ENCODE data around the gene C14orf132.

Gene C14orf132

GRCh38 chr14:96083667-96084320 is 44.6 kb downstream of the C14orf132 start:
- no peak for DNase-seq
- no peak for ATAC-seq

DNA sequence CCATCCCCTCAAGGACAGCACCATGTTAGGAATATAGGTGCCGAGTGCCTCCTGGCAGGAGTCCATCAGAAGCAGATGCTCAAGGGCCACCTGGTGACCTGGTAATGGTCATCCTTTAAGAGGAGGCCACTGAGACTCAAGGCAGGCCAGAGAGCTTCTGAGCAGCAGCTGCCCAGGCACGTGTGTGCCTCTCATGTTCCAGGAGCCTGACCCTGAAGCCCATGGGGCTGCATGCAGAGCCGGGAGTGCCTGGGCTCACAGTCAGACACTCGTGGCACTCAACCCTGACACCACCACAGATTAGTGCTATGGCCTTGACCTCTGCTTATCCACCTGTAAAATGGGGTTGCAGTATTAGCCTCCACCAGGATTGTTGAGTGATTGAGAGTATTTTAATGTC is 45.6 kb downstream of the C14orf132 start:
- DNase-seq = no peak
- ATAC-seq = no peak

DNA sequence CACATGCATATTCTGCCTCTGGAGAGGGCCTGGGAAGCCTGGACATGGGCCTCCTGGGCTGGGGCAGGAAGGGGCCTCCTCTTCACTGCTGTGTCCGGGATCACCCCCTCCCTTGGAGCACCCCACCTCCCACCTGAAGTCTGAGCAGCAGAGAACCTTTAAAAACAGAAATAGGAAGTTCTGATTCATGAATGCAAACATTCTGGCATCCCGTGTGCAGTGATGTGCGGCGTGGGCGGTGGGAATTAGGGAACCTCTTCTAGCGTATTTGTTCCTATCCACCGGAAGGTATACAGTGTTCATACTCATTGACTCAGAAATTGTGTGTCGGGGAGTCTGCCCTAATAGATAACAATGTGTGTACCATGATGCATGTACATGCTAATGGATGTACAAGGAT is 46.2 kb downstream of the C14orf132 start:
- DNase-seq (no peak), ATAC-seq (no peak)

GRCh38 chr14:96086032-96086431 is 46.9 kb downstream of the C14orf132 start:
- ATAC-seq (no peak), DNase-seq (no peak)

DNA sequence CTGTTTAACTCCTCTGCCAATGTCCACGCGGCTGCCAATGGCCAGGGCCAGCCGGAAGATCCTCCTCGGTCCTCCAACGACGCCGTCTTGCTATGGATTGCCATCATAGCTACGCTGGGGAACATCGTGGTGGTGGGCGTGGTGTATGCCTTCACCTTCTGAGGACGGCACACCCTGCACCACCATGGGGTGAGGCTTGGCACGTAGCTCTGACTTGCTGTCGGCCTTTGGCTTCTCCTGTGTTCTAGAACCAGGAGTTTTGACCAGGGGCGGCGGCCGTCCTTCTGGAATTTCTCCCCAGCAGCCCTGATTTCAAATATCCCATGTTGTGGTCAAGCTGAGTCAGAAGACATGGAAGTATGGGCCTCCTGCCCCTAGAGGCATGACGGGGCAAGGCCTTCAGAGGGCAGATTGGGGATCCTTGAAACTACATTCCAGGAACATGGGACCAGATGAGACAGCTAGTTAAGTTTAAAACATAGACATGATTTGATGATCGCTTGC is 47.5 kb downstream of the C14orf132 start:
- no peak for ATAC-seq
- DNase-seq = no peak

DNA sequence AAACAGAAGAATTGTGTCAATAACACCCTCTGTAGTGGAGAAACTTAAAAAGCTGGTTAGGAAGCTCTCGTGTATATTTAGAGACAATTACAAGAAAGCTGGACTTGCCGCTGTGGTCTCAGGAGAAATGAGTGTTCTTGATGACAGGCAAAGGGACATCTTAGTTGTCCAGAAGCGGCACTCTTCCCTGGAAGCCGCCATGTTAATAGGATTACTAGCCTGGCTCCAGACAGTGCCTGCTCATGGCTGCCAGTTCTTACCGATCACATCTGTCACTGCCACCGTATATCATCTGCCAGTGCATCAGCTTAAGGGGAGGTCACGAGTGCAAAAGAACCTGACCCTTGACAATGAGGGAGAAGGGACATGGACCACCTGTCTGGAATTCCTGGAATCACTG is 48.9 kb downstream of the C14orf132 start:
- ATAC-seq (no peak), DNase-seq (no peak)

DNA sequence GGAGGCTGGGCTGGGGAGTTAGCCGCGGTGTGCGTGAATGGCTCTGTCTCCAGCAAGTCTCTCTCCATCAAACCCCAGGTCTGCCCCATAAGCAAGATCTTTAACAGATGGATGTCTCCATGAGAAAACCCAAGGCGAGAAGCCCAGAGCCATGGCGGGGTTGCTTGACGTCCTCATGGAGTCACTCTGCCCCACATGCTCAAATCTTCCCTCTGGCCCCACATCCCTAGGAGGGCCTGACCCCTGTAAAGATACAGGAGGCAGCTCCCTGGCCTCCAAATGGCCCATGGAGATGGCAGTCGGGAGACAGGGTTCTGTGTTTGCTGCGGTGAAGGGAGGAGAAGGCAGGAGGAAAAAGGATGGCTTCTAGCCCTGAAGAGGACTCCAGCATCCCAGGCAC is 49.3 kb downstream of the C14orf132 start:
- DNase-seq (no peak), ATAC-seq (no peak)

- no peak for DNase-seq
- ATAC-seq = no peak
These were observed 49.7 kb downstream of the C14orf132 start for GRCh38 chr14:96088911-96089310.

DNA sequence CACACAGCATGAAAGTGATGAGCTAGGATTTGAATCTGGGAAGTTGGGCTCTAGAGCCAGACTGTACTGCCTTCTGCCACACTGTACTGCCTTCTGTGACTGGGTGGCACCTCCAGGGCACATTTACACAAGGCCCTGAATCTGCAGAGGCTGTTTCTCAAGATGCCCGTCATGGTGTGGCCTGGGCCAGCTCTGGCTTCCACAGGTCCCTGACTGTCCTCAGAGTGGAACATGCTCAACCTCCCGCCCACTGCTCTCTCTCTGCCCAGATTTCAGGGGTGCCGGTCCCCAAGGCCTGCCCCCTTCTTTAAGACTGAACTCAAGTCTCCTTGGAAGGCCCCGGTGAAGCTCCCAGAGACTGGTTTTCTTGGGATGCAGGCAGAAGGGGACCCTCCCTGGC is 50.2 kb downstream of the C14orf132 start:
- DNase-seq (no peak), ATAC-seq (no peak)

DNA sequence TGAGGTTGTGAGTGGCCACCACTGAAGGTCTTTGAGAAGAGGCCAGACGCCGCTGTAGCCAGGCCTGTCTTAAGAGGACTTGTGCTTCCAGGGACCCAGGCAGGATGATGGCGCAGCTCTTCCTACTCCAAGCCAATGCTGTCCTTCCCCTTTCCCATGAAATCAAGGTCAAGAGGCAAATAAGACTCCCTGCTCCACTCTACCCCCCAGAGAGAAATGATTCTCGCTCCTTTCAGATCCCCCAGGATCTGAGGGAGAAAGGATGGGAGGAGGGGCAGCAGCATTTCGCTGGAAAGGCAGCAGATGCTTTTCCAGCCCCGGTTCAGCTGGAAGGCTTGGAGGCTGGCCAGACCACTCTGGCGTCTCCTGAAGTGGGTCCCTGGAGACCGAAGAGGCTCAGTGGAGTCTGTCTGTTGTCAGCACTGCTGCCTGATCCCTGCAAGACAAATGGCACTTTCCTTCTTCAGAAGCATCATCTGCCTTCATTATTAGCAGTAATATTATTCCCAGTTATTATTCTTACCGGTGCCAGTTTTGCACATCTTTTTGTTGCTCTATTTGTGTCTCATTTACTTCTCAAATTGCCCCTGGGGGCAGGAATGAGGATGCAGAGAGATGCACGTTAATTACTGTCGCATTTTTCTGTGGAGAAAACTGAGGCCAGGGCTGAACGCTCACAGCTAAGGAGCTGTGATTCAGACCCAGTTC is 51.4 kb downstream of the C14orf132 start:
- ATAC-seq (no peak), DNase-seq (no peak)

DNA sequence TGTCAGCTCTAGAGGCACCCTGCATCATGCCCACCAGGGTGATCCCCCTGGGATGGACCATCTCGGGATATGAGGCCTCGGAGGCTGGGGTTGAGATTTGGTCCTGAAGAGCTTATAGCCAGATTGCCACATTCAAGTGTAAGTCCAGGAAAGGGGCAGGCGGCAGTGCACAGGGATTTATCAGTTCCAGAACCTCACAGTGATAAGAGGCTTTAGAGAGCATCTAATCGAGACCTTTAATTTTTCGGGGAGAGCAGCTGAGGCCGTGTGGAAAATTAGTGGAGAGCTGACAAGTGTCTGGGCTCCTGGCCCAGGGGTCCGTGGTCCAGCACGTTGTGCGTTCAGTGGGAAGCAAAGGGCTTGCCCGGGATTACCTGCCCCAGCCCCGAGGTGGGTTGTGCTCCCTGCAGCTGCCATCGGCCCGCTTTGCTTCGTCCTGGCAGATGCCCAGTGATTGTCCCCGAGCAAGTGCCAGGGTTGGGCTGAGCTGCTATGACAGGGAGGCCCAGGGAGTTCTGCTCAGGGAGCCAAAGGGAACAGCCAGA is 52.1 kb downstream of the C14orf132 start:
- no peak for DNase-seq
- ATAC-seq = no peak

DNA sequence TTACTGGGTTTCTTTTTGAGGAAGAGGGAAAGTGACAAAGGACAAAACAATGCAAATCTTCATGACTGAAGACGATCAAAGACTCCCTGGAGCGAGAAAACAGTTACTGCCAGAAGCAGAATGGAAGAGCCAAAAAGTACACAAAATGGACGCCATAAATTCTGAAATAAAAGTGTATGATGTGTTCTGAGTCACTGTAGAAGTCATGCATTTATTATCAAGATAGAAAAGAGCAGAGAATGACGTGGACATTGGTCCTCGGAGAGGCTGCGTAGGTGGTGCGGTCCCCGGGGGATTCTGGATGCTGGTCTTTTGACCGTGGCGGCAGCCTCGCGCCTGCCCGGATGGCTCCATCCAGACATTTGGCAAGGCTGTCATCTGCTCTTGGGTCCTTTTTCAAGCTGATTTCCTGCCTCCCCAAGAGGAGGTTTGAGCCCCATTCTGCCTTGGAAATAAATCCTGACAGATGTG is 52.8 kb downstream of the C14orf132 start:
- ATAC-seq = no peak
- DNase-seq = no peak

GRCh38 chr14:96092936-96093335 is 53.8 kb downstream of the C14orf132 start:
- ATAC-seq (no peak), DNase-seq (no peak)

GRCh38 chr14:96094211-96094610 is 55.0 kb downstream of the C14orf132 start:
- no peak for DNase-seq
- no peak for ATAC-seq

DNA sequence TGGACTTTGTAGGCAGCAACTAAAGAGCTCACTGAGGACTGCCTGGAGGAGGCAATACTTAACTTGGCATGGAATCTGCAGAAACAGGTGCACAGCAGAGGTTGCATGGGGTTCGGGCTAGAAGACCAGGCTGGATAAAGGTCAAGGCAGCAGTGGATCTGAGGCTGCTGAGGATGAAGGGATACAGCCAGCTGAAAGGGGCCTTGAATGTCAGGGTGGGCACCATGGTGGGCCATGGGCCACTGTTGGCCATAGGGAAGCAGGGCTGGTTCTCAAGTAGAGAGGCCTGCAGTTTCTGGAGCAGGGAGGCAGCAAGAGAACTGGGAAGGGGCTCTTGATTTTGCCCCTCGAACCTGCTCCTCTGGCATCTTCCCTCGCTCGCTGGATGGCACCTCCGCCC is 55.5 kb downstream of the C14orf132 start:
- no peak for ATAC-seq
- DNase-seq = no peak

DNA sequence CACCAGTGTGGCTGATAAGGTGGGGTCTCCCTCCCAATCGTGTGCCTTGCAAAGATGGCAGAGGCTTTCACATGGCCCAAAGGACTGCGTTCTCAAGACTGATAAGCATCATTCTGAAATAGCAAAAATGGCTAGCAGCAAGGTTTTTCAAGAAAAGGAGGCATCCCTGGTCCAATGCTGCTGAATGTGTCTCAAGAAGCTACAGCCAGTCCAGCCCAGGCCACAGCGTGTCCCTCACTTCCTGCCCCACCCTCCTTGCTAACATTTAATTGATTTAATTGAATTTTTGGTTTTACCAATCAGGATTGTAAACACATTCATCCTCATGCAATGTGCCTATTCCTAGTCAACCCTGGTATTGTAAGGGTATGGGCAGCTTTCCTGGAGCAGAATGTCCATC is 55.9 kb downstream of the C14orf132 start:
- no peak for ATAC-seq
- no peak for DNase-seq

DNA sequence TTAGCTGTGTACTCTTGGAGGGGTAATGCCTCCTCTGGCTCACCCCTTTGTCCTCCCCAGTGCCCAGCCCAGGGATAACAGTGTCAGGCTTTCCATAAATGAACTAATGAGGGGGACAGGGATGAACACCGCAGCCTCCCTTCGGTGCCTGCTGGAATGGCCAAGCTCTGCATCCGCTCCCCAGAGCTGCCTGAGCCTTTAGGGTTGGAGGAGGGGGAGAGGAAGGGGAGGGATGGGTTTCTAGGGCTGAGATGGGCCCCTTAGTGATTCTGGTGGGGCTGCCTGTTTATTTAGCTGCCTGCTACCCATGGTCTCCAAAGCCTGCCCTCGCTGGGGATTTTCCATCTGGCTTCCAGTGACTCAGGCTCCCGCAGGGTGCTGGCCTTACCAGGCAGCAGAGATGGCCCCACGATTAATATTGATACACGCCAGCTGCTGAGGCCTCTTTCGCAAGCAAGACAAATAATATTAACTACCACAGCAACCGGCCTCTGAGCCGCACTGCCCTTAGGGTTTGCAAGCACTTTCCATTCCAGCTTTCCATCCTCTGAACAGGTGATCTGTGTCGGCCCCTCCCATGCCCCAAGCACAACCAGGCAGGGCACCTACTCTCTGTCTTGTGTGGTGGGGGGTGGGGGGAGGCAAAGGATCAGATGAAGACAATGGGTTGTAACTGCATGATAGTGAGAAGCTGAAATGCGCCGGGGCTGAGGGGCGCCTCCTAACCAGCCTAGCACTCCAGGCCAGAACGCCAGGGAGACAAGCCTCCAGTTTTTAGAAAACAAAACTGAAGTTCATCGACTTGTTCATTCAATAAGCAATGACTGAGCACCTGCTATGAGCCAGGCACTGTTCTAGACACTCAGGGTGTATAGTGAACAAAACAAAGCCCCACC is 56.7 kb downstream of the C14orf132 start:
- ATAC-seq = no peak
- DNase-seq = no peak

DNA sequence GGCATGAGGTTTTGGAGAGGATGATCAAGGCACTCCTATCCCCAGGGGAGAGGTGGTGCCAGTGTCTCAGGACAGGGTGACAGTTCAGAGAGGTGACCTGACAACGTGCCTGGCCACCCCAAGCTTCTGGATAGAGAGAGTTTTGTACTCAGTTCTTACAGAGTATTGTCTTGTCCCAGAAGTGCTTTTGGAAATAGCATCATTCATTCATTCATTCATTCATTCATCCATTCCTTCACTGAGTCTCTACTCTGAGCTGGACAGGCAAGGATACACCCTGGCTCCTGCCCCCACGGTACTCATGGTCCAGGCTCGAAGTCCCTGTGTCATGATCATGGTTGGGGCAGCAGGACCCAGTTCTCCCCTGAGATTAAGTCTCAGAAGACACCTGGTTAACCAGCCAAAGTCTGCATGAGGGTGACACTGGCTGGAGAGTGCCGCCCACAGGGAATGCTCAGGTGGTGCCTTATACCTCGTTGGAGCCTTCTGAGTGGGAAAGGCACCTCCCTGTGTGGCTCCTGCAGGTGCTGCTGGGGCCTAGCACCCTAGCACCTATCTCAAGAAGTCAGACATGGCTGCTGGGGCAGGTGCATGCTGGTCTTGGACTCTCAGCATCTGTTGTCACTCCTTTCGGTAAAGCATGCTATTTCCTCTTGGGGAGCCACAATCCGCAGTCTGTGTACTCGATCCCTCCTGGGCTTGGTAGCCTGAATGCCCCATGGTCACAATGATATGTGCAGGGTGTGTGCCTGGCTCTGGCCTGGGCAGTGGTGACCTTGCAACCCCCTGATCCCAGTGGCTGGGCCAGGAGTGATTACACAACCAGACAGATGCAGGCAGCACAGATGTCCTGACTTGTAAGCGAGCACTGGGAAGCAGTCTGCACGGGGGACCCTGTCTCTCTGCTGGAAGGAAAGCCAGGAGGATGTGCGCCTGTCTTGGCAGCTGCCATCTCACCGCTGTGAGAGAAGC is 57.8 kb downstream of the C14orf132 start:
- ATAC-seq (no peak), DNase-seq (no peak)

- DNase-seq (no peak), ATAC-seq (no peak)
These were observed 58.6 kb downstream of the C14orf132 start for GRCh38 chr14:96097752-96098151.

DNA sequence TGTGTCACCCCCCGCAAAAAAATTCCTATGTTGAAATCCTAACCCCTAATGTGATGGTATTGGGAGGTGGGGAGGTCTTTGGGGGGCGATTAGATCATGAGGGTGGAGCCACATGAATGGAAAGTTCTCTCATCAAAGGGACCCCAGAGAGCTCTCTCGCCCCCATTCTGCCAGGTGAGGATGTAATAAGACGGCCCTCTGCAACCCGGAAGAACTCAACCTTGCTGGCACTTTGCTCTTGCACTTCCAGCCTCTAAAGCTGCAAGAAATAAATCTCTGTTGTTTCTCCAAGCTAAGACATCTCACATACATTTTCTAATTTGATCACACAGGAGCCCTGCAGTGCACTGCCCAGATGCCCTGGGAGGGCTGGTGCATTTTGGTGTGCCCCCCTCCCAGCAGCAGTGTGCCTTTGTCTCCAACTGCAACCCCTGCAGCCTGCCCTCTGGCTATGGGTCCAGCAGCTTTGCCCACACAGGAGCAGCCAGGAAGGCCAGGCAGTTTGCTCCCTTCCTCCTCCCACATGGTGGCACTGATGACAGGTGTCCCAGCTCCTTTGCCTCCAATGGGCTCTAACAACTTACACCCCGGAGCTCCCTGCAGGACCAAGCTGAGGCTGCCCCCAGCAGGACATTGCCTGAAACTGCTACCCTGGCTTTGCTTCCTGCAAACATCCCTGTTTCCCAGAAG is 59.3 kb downstream of the C14orf132 start:
- peak; percentile 17 for DNase-seq

DNA sequence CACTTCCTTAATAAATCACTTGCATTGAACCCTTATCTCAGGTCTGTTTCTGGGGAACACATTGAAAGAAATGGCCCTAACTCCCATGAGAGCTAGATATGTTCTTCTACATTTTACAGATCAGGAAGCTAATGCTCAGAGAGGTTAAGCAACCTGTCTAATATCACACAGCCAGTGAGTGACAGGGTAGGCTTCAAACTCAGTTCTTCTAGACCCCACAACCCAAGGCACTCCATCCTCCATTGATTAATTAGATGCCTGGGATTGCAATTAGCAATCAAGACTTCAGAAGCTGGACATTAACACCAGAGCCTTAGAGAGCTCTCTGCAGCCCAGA is 59.8 kb downstream of the C14orf132 start:
- ATAC-seq (no peak), DNase-seq (no peak)

More for the DNA sequence above, 59.3 kb downstream of the C14orf132 start:
- peak; percentile 45 for ATAC-seq

Measured in stimulated activated naive CD8-positive, alpha-beta T cell treated with anti-CD3 and anti-CD28 coated beads, Interleukin-15, Interleukin-2, amounts not matched to agents 100 U/mL and 50 U/mL, for 24 hours (primary cell).